ENCODE results near the gene BEND5. TPM values are rescaled to one million over a fixed set of nuclear protein-coding genes. Genes with fewer than 3 reads are reported as not detected.

Gene BEND5
- total and polyA plus RNA-seq, 2 donors (not counting 1 experiment from before 2014, with no cell fraction given) = 0.39 TPM; not detected in 1

- no peaks in the 10 kb centered on the region for H3K9me3 ChIP-seq (ENCODE audit: control insufficient read depth, insufficient read depth, low read depth, low read length)
- no peaks in the 10 kb centered on the region for H3K79me2 ChIP-seq (ENCODE audit: control insufficient read depth, insufficient read depth, low read length)
- no peak overlapping the region for H3K27ac ChIP-seq (ENCODE audit: insufficient read depth, low read length)
- H2AFZ ChIP-seq (ENCODE audit: low read length) = no peak overlapping the region
- H3K4me3 ChIP-seq (replicated peaks in 1 of 4; ENCODE audit: control extremely low read depth in 1 of 4, insufficient read depth in 1 of 4, low read depth in 3 of 4, low read length in 4 of 4) = no peak overlapping the region
- H4K20me1 ChIP-seq (ENCODE audit: control insufficient read depth, extremely low read depth, insufficient read depth, low read length) = no peaks in the 10 kb centered on the region
- H3K27me3 ChIP-seq (ENCODE audit: control insufficient read depth, insufficient read depth, low read length) = no peaks in the 10 kb centered on the region
- DNase-seq (ENCODE audit: low read depth in 2 of 2) = no peak
- H3K36me3 ChIP-seq (ENCODE audit: control insufficient read depth, insufficient read depth, low read length) = no peaks in the 10 kb centered on the region
- TF ChIP-seq, protein P1, sequence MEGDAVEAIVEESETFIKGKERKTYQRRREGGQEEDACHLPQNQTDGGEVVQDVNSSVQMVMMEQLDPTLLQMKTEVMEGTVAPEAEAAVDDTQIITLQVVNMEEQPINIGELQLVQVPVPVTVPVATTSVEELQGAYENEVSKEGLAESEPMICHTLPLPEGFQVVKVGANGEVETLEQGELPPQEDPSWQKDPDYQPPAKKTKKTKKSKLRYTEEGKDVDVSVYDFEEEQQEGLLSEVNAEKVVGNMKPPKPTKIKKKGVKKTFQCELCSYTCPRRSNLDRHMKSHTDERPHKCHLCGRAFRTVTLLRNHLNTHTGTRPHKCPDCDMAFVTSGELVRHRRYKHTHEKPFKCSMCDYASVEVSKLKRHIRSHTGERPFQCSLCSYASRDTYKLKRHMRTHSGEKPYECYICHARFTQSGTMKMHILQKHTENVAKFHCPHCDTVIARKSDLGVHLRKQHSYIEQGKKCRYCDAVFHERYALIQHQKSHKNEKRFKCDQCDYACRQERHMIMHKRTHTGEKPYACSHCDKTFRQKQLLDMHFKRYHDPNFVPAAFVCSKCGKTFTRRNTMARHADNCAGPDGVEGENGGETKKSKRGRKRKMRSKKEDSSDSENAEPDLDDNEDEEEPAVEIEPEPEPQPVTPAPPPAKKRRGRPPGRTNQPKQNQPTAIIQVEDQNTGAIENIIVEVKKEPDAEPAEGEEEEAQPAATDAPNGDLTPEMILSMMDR (conservative IDR thresholded peaks at IDR 0.05 in 1 of 2, IDR thresholded peaks at IDR 0.05 in 1 of 2; ENCODE audit: low read depth in 1 of 2, low read length in 2 of 2) = no peak
- TF ChIP-seq EZH2 (IDR thresholded peaks at IDR 0.05; ENCODE audit: low read length, missing control alignments) = no peak
- no peak overlapping the region for H3K9ac ChIP-seq (ENCODE audit: insufficient read depth, low read length)
- no peaks in the 10 kb centered on the region for H3K4me1 ChIP-seq (ENCODE audit: control insufficient read depth, extremely low read depth, insufficient read depth, low read length)
- H3K4me2 ChIP-seq (ENCODE audit: extremely low read depth, insufficient read depth, low read length) = no peak overlapping the region
These were observed 13.2 kb upstream of the BEND5 start for GRCh38 chr1:48789903-48790302.

DNA sequence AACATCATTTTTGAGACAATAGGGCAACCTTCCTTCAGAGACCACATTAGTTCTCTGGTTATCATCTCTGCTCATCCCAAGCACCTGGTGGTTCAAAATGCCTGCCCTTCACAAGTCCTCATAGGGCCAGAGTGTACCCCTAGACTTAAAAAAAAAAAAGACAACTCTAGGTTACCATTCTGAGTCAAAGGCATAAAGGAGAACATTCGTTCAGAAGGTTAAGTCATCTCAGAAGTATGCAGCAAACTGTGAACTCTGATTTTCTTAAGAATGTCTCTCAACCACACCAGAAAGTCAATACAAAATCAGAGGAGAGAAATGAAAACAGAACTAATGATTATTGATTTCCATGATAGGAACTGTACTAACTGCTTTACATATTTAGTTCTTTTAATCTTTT, 9.2 kb upstream of the BEND5 start:
- TF ChIP-seq, protein P1 (conservative IDR thresholded peaks at IDR 0.05 in 1 of 2, IDR thresholded peaks at IDR 0.05 in 1 of 2; ENCODE audit: low read depth in 1 of 2, low read length in 2 of 2) = no peak
- no peak for TF ChIP-seq EZH2 (IDR thresholded peaks at IDR 0.05; ENCODE audit: low read length, missing control alignments)
- H3K27me3 ChIP-seq (ENCODE audit: control insufficient read depth, insufficient read depth, low read length) = no peaks in the 10 kb centered on the region
- no peaks in the 10 kb centered on the region for H3K36me3 ChIP-seq (ENCODE audit: control insufficient read depth, insufficient read depth, low read length)
- no peak overlapping the region for H3K4me2 ChIP-seq (ENCODE audit: extremely low read depth, insufficient read depth, low read length)
- DNase-seq (ENCODE audit: low read depth in 2 of 2) = no peak
- no peak overlapping the region for H3K9ac ChIP-seq (ENCODE audit: insufficient read depth, low read length)
- H3K4me1 ChIP-seq (ENCODE audit: control insufficient read depth, extremely low read depth, insufficient read depth, low read length) = no peaks in the 10 kb centered on the region
- no peak overlapping the region for H3K4me3 ChIP-seq (replicated peaks in 1 of 4; ENCODE audit: control extremely low read depth in 1 of 4, insufficient read depth in 1 of 4, low read depth in 3 of 4, low read length in 4 of 4)
- H2AFZ ChIP-seq (ENCODE audit: low read length) = no peak overlapping the region
- no peaks in the 10 kb centered on the region for H4K20me1 ChIP-seq (ENCODE audit: control insufficient read depth, extremely low read depth, insufficient read depth, low read length)
- H3K79me2 ChIP-seq (ENCODE audit: control insufficient read depth, insufficient read depth, low read length) = no peaks in the 10 kb centered on the region
- H3K9me3 ChIP-seq (ENCODE audit: control insufficient read depth, insufficient read depth, low read depth, low read length) = no peaks in the 10 kb centered on the region
- H3K27ac ChIP-seq (ENCODE audit: insufficient read depth, low read length) = no peak overlapping the region

GRCh38 chr1:48784301-48784700, 7.6 kb upstream of the BEND5 start:
- DNase-seq (ENCODE audit: low read depth in 2 of 2) = no peak
- Histone ChIP-seq H3K9ac (ENCODE audit: insufficient read depth, low read length) (no peak overlapping the region), H3K36me3 (ENCODE audit: control insufficient read depth, insufficient read depth, low read length) (no peaks in the 10 kb centered on the region), H3K79me2 (ENCODE audit: control insufficient read depth, insufficient read depth, low read length) (no peaks in the 10 kb centered on the region), H3K27ac (ENCODE audit: insufficient read depth, low read length) (no peak overlapping the region), H3K4me1 (ENCODE audit: control insufficient read depth, extremely low read depth, insufficient read depth, low read length) (no peaks in the 10 kb centered on the region), H3K27me3 (ENCODE audit: control insufficient read depth, insufficient read depth, low read length) (no peaks in the 10 kb centered on the region), H4K20me1 (ENCODE audit: control insufficient read depth, extremely low read depth, insufficient read depth, low read length) (no peaks in the 10 kb centered on the region), H3K4me2 (ENCODE audit: extremely low read depth, insufficient read depth, low read length) (no peak overlapping the region), H3K4me3 (replicated peaks in 1 of 4; ENCODE audit: control extremely low read depth in 1 of 4, insufficient read depth in 1 of 4, low read depth in 3 of 4, low read length in 4 of 4) (no peak overlapping the region), H3K9me3 (ENCODE audit: control insufficient read depth, insufficient read depth, low read depth, low read length) (no peaks in the 10 kb centered on the region), H2AFZ (ENCODE audit: low read length) (no peak overlapping the region)
- TF ChIP-seq, protein P1 (conservative IDR thresholded peaks at IDR 0.05 in 1 of 2, IDR thresholded peaks at IDR 0.05 in 1 of 2; ENCODE audit: low read depth in 1 of 2, low read length in 2 of 2) = no peak
- TF ChIP-seq EZH2 (IDR thresholded peaks at IDR 0.05; ENCODE audit: low read length, missing control alignments) = no peak

Data from fibroblast of lung (primary cell).